ENCODE results near the gene FLNB. TPM values are rescaled to one million over a fixed set of nuclear protein-coding genes. Genes with fewer than 3 reads are reported as not detected.

Gene FLNB
- total RNA-seq, 1 experiment from 2014 or later: 580 TPM

DNA sequence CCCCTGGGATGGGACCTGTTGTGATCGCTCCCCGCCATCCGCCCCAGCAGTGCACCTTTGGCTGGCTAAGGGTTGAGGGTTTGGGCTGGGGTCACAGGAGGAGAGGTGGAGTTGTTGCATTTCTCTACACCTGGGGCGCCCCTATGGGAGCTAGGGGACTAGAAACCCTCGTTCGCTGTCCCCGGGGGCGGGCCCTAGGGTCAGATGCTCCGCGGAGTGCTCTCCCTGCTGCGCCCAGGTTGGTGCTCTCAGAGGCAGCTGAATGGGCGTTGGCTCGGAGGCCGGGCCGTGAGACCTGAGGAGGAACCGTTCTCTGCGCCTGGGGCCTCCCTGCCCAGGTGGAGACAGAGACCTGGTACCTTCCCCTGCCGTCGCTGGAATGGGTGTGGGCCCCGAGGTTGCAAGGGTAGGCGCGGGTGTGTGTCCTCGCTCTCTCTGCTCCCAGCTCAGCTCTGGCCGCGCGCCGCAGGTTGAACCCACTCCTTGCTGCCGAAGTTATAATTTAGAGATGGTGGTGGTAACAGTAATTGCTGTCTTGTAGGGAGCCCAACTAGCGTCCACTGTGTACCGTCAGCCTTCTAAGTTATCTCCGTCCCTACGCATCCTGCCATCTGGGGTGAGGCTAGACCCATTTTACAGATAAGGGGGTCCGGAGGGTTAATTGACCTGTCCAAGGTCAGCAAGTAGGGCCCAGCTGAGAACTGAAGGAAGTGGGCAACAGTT is 965 bp downstream of the FLNB start:
- DNase-seq (ENCODE audit: unreplicated experiment): peak; percentile 45
- Mint-ChIP-seq H3K9me3 (ENCODE audit: unreplicated experiment) (no peaks in the 10 kb centered on the region), H3K4me1 (ENCODE audit: insufficient read depth, unreplicated experiment) (peaks cover 45% of the 10 kb centered on the region), H3K36me3 (ENCODE audit: insufficient read depth, unreplicated experiment) (peaks cover 12% of the 10 kb centered on the region), H3K27me3 (ENCODE audit: insufficient read depth, unreplicated experiment) (no peaks in the 10 kb centered on the region), H3K27ac (ENCODE audit: low read depth, unreplicated experiment) (peak overlapping the region; percentile 91), H3K4me3 (ENCODE audit: unreplicated experiment) (peak overlapping the region; percentile 85)
- no TSS peak for BruUV-seq (replicated peaks)
- ChIA-PET CTCF (interaction anchor here (0.6 to 5.6 kb wide), 19 partner anchors 10 to 412 kb away, joined by 3 to 47 read pairs (median 6); partner anchors contain the start of genes ARF4, HTD2 and RPP14), POLR2A (interaction anchor here (0.7 to 7.8 kb wide), 22 partner anchors 10 to 298 kb away, joined by 3 to 98 read pairs (median 6); partner anchors contain the start of genes HTD2 and RPP14)
- intact Hi-C loops (cut with micrococcal nuclease): loop anchor here (2.0 to 5.0 kb wide), 3 partner anchors 46 to 168 kb away; no protein-coding TSS in a partner anchor
- TF ChIP-seq, protein P1, sequence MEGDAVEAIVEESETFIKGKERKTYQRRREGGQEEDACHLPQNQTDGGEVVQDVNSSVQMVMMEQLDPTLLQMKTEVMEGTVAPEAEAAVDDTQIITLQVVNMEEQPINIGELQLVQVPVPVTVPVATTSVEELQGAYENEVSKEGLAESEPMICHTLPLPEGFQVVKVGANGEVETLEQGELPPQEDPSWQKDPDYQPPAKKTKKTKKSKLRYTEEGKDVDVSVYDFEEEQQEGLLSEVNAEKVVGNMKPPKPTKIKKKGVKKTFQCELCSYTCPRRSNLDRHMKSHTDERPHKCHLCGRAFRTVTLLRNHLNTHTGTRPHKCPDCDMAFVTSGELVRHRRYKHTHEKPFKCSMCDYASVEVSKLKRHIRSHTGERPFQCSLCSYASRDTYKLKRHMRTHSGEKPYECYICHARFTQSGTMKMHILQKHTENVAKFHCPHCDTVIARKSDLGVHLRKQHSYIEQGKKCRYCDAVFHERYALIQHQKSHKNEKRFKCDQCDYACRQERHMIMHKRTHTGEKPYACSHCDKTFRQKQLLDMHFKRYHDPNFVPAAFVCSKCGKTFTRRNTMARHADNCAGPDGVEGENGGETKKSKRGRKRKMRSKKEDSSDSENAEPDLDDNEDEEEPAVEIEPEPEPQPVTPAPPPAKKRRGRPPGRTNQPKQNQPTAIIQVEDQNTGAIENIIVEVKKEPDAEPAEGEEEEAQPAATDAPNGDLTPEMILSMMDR (IDR thresholded peaks at IDR 0.05; ENCODE audit: unreplicated experiment): no peak

DNA sequence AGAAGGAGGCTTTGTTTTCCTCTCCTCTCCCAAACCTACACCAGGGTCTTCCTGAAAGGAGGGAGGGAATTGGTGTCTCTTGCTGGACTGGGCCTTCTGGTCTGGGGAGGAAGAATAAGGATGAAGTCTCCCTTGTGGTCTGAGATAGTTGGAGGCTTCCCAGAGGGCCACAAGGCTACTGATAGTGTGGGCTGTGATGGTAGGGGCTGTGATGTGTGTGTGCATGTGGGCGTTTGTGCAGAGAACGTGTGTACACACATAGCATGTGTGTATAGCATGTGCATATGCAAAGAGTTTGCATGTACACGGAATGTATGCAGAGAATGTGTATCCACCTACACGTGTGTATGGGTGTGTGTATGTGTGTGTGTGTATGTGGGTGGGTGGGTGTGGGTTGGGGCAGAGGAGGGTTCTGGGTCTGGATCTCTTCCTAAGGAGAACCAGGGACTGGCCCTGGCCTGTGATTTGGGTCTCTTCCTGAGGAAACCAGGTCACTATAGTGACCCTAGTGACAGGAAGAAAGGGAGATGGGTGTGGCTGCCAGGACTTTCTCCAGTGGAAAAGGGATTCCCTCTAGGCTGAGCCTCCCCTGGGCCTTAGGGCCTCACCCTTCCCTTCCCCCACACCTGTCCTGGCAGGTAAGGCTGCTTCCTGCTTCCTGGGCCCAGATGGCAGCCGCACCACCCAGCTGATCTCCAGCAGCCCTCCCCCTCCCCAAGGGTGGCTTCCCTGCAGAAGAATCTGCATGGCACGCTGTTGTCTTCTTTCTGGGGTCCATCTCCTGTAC is 1.7 kb downstream of the FLNB start:
- no TSS peak for BruUV-seq (replicated peaks)
- H3K36me3 Mint-ChIP-seq (ENCODE audit: insufficient read depth, unreplicated experiment): peaks cover 12% of the 10 kb centered on the region
- peak overlapping the region; percentile 91 for H3K27ac Mint-ChIP-seq (ENCODE audit: low read depth, unreplicated experiment)
- no peaks in the 10 kb centered on the region for H3K27me3 Mint-ChIP-seq (ENCODE audit: insufficient read depth, unreplicated experiment)
- peak; percentile 58 for DNase-seq (ENCODE audit: unreplicated experiment)
- TF ChIP-seq, protein P1 (IDR thresholded peaks at IDR 0.05; ENCODE audit: unreplicated experiment): no peak
- intact Hi-C loops (cut with micrococcal nuclease): loop anchor here (2.0 to 5.0 kb wide), 4 partner anchors 42 to 167 kb away; no protein-coding TSS in a partner anchor
- H3K4me3 Mint-ChIP-seq (ENCODE audit: unreplicated experiment): peak overlapping the region; percentile 85
- ChIA-PET POLR2A (interaction anchor here (0.9 to 7.8 kb wide), 20 partner anchors 9 to 454 kb away, joined by 3 to 98 read pairs (median 12); partner anchors contain the start of genes ARF4, HTD2, PDE12 and RPP14), CTCF (interaction anchor here (0.6 to 5.6 kb wide), 15 partner anchors 9 to 412 kb away, joined by 3 to 47 read pairs (median 4); partner anchors contain the start of gene ARF4)
- H3K9me3 Mint-ChIP-seq (ENCODE audit: unreplicated experiment): no peaks in the 10 kb centered on the region
- H3K4me1 Mint-ChIP-seq (ENCODE audit: insufficient read depth, unreplicated experiment): peaks cover 45% of the 10 kb centered on the region

DNA sequence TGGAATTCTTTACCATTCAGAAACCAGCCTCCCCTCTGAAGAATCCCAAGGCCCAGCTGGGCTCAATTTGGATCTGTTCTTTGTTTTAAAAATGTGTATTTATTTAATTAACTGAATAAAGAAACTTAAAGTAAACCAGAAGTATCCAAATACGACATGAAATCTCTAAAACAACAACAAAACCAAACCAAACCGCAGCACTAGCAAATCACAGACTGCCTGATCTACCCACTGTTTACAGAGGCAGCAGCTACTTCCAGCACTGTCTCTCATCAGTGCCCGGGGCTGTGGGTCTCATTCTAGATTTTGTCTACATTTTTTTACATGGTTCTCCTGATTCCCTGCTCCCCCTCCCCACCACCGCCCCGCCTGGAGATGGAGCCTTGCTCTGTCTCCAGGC is 2.3 kb downstream of the FLNB start:
- no peak for DNase-seq (ENCODE audit: unreplicated experiment)
- H3K4me1 Mint-ChIP-seq (ENCODE audit: insufficient read depth, unreplicated experiment): peaks cover 48% of the 10 kb centered on the region
- intact Hi-C loops (cut with micrococcal nuclease): loop anchor here (5.0 kb wide), 1 partner anchor 42 kb away; no protein-coding TSS in a partner anchor
- no TSS peak for BruUV-seq (replicated peaks)
- no peaks in the 10 kb centered on the region for H3K9me3 Mint-ChIP-seq (ENCODE audit: unreplicated experiment)
- peaks cover 9% of the 10 kb centered on the region for H3K36me3 Mint-ChIP-seq (ENCODE audit: insufficient read depth, unreplicated experiment)
- H3K27me3 Mint-ChIP-seq (ENCODE audit: insufficient read depth, unreplicated experiment): no peaks in the 10 kb centered on the region
- H3K4me3 Mint-ChIP-seq (ENCODE audit: unreplicated experiment): peak overlapping the region; percentile 85
- CTCF ChIA-PET: interaction anchor here (0.6 to 3.9 kb wide), 14 partner anchors 9 to 206 kb away, joined by 3 to 12 read pairs (median 3); no protein-coding TSS in a partner anchor
- TF ChIP-seq, protein P1 (IDR thresholded peaks at IDR 0.05; ENCODE audit: unreplicated experiment): no peak
- H3K27ac Mint-ChIP-seq (ENCODE audit: low read depth, unreplicated experiment): peak overlapping the region; percentile 91
- POLR2A ChIA-PET: interaction anchor here (0.6 to 7.8 kb wide), 14 partner anchors 9 to 454 kb away, joined by 3 to 98 read pairs (median 12); partner anchors contain the start of genes ARF4 and PDE12
